ENCODE data around the gene EHBP1L1.

Gene EHBP1L1

DNA sequence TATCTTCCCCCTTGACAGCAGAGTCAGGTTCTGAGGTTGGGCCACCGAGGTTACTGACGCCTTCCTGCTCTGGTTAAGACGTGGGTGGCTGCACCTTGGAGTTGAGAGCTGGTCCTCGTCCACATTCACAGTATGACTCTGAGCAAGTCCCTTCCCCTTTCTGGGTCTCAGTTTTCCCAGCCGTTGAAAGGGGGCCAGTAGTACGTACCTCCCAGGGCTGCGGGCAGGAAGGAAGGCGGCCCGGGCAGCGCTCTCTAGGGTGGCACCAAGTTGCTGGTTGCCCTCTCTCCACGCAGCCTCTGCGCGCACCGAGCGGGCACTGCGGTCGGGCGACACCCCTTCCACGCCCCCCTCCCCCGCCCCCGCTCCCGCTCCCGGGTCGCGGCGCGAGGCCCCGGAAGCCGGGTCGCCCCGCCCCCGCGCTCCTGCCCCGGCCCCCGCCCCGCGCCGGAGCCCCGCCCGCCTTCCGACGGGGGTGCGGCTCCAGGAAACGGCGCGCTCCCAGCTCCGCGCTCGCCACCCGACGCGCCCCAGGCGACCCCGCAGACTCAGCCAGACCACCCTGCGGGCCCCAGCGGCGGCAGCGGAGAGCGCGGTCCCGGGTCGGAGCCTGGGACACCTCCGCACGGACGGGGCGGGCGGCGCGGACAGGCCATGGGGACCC lies at the start of gene EHBP1L1:
Gene EHBP1L1 (plus strand): TSS at position 486 of the 664 bp plus-strand sequence. CDS start 250 bp downstream, outside the sequence.
- peak in 3 of 14 donors; percentile 15 to 41 (median 40) for DNase-seq

DNA sequence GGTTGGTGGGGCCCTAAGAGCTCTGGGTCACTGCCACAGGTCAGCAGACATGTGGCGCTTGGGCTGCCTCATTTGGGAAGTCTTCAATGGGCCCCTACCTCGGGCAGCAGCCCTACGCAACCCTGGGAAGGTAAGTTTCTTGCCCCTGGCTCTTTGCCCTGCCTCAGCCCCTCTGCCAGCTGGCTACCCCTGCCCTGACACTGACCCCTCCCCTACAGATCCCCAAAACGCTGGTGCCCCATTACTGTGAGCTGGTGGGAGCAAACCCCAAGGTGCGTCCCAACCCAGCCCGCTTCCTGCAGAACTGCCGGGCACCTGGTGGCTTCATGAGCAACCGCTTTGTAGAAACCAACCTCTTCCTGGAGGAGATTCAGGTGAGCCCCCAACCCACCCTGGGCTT lies 49.1 kb upstream of the EHBP1L1 start:
- DNase-seq, result no peak

DNA sequence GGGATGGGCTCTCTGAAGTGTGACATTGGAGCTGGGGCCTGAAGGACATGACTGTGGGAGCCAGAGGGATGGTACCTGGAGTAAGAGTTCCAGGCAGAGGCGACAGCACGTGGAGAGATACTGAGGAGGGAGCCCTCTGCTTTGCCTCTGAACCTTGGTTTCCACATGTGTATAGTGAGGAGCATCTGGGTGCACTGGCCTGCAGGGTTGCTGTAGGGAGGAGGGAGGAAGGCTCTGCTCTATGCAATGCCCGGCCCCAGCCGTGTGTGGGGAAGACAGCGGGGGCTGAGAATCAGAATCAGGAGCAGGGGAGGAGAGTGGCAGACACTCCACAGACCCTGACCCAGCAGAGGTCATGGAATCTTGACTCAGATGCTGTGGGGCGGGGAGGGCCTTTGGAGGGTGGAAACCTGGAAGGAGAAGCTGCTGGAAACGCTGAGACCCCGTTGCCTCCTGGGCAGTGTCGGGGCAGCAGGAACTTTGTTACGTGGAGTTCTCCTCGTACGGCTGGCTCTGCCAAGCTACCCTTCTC lies 47.0 kb upstream of the EHBP1L1 start:
- DNase-seq, result no peak

DNA sequence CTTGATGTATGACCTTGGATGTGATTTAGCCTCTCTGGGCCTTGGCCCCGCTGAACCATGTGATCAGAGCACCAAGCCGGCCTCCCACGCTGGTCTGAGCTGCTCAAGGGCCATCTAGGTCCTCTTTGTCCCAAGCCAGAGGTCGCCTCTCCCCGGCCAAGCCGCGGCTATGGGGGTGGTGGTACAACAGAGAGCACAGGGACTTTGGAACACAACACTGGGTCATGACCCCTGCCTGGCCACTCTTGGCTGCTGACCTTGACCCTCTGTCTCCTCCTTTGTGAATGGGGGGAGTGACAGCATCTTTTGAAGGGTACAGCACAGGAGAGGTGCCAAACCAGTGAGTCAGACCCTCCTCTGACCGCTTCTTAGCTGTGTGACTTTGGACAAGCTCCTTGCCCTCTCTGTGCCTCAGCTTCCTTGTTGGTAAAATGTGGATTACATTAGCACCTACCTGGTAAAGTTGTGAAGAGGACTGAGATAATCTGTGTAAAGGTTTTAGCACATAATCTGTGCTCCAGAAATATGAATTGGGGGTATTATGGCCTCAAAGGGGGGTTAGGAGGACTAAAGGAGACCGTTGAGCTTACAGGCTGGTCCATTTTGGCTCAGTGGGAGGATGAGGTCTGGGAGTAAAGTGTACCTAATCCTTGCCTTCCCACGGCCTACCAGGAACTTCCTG lies 46.2 kb upstream of the EHBP1L1 start:
- DNase-seq, result no peak

DNA sequence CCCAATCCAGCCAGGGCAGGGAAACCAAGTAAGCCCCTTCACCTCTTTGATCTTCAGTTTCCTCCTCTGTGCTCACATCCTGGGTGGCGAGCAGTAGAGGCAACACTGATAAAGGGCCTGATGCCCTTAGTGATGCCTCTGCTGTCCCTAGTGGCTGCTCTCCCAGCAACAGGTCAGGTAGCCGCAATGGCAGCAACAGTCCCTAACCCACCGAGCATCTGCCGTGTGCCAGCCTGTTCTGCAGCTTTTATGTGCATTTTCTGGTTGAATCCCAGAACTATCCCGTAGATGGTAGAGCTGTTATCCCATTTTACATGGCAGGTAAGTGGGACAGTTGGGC lies 45.7 kb upstream of the EHBP1L1 start:
- no peak for DNase-seq

DNA sequence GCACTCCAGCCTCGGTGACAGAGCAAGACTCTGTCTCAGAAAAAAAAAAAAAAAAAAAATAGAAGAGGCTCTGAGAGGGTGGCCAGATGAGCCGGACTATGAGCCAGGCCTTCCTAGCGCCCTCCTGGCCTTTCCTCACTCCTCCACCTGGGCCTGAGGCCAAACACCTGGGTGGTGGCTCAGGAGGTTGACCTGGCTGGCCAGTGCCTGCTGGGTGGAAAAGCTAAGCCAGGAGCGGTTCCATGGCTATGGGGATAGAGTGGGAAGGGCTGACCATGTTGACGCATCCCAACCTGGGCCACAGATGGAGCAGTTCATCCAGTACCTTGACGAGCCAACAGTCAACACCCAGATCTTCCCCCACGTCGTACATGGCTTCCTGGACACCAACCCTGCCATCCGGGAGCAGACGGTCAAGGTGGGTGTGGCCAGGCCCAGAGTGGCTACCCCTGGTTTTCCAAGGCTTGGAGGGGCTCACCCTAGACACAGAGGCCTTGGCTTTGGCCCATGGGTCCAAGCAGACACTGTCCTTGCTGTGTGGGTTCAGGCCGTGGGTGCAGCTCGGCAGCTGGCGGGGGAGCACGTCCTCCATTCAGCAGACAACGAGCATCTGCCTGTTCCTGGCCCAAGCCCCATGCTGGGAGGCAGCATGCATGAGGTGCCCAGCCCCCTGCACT lies 43.3 kb upstream of the EHBP1L1 start:
- no peak for DNase-seq

DNA sequence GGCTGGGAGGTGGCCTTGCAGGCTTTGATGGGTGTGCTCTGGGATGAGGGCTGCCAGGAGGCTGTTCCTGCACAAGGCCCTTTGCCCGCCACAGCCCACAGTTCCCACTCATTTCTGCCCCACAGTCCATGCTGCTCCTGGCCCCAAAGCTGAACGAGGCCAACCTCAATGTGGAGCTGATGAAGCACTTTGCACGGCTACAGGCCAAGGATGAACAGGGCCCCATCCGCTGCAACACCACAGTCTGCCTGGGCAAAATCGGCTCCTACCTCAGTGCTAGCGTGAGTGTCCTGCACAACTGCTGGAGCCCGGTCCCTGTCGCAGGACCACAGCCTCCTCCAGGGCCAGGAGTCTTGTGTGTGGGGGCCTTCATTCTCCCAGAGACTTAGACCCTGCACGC lies 40.8 kb upstream of the EHBP1L1 start:
- no peak for DNase-seq

DNA sequence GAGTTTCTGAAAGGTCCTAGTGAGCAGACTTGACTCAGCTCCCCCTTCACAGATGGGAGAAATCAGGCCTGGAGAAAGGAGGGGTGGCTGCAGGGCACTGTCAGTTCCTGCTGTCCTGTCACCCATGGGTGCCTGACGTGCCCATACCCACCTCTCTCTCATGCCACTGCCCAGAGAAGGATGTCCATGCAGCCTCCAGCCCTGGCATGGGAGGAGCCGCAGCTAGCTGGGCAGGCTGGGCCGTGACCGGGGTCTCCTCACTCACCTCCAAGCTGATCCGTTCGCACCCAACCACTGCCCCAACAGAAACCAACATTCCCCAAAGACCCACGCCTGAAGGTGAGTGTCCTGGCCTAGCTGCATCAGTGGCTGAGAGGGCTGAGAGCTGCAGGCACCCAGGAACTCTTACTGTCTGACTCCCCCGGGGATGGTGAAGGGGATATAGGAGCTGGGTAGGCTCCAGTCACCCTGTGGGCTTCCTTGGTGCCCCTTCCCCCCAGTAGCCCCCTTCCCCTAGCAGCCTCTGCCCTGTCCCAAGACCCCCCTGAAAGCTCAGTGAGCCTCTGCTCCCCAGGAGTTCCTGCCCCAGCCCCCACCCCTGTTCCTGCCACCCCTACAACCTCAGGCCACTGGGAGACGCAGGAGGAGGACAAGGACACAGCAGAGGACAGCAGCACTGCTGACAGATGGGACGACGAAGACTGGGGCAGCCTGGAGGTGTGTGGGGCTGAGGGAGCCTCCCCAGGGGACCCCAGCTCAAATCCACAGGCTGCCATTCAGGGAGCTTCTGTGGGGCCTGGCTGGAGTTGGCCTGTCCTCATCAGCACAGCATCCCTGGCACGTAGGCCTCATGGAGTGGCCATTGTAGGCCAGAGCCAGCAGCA lies 39.2 kb upstream of the EHBP1L1 start:
- DNase-seq, result no peak

DNA sequence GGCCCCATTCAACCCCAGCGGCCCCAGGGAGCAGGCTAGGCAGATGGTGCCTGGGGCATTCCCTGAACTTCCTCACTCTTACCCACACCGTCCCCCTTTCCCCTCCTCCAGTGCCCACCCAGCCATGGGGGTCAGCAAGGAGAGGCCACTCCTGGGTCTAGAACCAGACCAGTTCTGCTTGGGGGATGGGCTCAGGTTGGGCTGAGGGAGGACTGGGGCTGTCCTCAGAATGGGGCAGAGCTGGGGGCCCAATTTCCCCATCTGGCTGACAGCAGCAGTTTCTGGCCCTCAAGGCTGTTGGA lies 38.6 kb upstream of the EHBP1L1 start:
- DNase-seq, result no peak

DNA sequence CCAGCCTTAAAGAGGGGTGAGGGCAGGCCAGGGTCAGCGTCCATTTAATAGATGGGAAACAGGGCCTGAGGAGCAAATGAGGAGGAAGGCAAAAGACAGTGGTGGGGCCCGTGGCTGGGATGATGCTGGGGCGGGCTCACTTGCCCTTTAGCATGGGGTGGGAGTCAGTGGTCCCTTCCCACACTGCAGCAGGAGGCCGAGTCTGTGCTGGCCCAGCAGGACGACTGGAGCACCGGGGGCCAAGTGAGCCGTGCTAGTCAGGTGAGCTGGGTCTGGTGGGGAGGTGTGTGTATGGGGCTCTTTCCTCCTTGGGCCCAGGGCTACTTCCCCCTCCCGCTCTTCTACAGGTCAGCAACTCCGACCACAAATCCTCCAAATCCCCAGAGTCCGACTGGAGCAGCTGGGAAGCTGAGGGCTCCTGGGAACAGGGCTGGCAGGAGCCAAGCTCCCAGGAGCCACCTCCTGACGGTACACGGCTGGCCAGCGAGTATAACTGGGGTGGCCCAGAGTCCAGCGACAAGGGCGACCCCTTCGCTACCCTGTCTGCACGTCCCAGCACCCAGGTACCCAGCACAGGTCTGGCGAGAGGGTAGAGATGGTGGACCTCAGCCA lies 38.1 kb upstream of the EHBP1L1 start:
- no peak for DNase-seq

DNA sequence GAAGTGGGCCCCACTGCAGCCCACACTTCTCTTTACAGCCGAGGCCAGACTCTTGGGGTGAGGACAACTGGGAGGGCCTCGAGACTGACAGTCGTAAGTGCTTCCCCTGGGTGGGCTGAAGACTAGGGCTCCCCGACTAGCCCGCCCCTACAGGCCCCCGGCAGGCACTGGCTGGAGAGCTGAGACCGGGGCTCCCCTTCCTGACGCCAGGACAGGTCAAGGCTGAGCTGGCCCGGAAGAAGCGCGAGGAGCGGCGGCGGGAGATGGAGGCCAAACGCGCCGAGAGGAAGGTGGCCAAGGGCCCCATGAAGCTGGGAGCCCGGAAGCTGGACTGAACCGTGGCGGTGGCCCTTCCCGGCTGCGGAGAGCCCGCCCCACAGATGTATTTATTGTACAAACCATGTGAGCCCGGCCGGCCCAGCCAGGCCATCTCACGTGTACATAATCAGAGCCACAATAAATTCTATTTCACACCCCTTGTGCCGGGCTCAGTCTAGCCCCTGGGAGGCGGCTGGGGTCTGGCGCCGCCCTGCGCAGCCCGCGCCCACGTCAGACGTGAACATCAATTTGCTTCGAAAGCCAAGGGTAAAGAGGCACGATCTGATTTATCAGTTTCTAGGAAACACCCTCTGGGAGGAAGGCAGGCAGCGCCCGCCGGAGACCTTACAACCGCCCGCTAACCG lies 37.5 kb upstream of the EHBP1L1 start:
- no peak for DNase-seq

DNA sequence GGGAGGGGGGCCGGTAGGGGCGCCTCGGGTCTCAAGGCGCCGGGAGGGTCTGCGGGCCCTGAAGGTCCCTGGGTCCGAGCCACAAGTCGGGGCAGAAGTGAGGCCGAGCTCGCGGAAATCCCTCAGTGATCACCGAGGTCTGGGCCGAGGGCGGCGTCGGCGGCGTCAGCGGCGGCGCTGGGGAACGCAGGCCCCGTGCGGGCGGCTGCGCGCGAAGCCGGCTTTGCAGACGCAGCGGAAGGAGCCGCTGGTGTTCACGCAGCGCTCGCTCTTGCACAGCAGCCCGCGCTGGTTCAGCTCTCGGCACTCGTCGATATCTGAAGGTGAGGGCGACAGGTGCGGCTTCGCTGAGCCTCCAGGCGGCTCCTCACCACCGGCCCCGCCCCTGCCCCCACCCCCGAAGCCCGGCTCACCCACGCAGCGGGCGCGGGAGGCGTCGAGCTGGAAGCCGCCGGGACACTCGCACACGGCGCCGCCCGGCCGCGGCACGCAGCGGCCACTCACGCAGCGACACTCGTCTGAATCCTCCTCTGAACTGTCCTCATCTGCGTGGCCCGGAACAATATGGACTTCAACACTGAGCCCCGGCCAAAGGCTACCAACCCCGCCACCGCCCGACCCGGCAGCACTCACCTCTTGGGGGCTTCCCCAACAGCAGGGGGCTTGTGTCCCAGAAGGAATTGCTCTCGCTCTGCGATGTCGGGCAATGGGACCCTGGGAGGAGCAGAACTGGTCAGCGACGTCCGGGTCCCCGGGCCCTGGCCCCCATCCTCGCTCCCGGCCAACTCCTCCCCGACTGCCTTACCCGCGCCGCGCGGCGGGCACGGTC lies 36.7 kb upstream of the EHBP1L1 start:
- no peak for DNase-seq

DNA sequence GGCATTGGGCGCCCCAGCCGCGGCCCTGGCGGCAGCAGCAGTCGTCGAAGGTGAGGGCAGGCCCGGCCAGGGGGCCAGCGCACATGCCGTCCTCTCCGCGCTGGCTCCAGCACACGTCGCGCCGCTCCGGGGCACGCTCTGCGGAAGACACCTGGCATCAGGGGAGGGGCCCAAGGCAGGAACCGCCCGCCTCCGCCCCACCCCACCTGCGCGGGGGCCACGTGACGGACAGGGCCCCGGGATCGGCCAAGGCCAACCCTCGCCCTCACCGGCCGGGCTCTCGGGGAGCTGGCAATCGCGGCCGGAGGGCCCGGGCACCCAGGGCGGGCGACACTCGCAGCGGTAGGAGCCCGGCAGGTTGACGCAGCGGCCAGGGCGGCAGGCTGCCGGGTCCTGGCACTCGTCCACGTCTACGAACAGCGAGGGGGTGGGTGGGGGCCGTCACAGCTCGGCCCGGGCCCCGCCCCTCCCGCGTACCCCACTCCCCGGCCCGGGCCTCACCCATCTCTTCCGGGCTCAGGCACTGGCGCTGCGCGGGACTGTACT lies 36.0 kb upstream of the EHBP1L1 start:
- DNase-seq, result no peak

DNA sequence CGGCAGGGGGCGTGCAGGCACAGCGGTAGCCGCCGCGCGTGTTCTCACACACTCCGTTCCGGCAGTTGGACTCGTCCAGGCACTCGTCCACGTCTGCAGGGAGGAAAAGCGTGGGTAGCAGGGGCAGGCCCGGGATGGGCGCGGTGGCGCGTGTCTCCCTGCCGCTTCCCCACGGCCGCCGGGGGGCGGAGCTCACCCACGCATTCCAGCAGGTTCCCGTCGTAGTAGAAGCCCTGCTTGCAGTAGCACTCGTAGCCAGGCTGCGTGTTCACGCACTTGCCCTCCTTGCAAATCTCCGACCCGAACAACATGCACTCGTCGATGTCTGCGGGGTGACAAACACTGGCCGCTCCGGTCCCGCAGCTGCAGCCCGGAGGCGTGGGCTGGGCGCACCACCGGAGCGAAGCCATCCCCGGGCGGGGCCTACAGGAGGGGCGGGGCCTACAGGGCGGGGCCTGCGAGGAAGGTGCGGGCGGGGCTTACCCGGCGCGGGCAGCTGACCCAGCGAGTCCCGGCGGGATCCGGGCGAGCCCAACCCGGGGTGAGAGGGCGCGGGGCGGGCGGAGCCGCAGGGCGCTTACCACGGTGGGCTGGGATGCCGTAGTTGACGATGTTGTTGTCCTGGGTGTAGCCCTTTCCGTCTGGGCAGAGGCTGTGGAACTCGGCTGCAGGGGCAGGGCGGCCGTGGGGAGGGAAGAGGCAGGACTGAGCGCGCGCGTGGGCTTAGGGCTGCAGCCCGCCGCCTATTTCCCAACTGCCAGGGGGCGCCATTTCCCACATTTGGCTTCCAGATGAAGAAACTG lies 35.4 kb upstream of the EHBP1L1 start:
- peak; percentile 66 to 94 (median 89) for DNase-seq

DNA sequence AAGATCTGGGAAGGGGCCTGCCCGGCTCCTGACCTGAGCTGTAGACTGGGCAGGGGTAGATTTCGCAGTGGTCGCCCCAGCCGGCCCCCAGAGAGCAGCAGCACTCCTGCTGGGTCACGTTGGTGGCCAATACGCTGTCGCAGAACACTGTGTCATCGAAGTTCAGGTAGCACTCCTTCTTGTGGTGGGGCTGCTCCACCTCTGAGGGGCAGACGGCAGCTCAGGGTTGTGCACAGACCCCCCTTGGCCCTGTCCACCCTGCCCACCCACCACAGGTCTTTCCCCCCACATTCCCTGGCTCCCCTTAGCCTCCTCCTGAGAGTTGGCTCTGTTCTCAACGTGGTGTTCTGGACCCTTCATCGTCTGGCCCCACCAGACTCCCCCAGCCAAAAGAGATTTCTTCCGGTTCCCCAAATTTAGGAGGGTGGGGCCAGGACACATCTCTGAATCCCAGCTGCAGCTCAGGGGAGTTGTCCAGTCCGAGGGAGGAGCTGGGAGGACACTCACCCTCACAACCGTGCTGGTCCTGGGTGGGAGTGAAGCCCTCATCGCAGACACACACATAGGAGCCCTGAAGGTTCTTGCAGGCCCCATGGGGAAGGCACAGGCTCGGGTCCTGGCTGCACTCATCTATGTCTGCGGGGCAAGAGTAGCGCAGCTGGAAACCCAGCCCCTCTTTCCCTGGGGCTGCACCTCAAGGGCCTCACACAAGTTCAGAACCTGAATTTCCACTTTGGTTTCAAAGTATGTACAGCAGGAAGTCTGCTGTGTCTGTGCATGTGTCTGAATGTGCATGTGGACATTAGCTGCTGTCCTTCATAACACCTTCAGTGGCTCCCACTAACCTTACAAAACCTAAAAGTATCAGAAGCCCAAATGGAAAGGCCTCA lies 34.5 kb upstream of the EHBP1L1 start:
- DNase-seq, result no peak

DNA sequence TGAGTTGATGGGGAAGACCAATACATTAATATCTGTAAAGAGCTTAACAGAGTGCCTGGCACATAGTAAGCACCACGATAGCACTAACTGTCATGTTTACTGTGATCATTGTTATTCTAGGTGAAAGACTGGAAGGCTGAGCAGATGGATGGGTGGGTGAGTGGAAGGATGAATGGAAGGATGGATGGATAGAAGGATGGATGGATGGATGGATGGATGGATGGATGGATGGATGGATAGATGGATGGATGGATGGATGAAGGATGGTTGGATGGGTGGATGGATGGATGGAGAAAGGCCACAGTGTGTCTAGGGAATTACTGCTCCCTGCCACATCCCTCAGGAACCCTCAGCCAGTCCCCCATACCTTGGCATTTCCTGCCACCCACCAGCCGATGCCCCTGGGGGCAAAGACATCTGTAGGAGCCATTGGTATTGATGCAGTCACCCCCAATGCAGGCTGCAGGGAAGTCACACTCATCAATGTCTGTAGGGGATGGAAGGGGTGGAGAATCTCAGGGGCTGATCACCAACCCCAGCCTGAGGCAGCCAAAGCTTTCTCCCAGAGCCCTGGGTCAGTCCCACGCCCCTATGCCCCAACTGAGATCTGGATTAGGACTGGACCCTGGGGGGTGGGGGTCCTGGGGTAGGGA lies 33.0 kb upstream of the EHBP1L1 start:
- DNase-seq, result no peak

DNA sequence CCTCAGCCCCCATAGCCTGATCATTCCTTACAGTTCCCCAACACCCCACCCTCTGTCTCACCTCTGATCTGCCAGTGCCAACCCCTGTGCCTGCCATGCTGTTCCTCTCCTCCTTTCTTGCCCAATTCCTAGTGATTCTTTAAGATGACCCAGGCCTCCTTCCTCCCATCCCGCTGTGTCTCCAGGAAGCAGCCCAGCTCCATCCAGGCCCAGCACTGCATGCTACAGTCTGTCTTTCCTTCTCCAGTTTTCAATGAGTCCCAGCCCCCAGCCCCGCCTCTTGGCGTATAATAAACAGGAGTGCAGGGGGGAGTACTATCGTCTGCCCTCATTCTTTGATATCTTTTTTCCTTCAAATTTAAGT lies 30.0 kb upstream of the EHBP1L1 start:
- no peak for DNase-seq
